Measurements from ENCODE around the gene IFIT2. TPM values are rescaled to one million over a fixed set of nuclear protein-coding genes. Genes with fewer than 3 reads are reported as not detected.
A peak's percentile ranks its signal among the peaks of the same experiment; 100 is the strongest.
"Not testable (repeated sequence)": the region's sequence is repeated elsewhere in the genome, so short reads cannot be mapped to it uniquely, and the experiment has no call there.

The IFIT2 gene
- total RNA-seq, 1 donor from 2014 or later = 2.2 TPM

- DNase-seq (ENCODE audit: low read depth, low spot score) = no peak
Measured at GRCh38 chr10:89307269-89307577, 5.4 kb downstream of the IFIT2 start.

GRCh38 chr10:89308266-89308665 lies 6.4 kb downstream of the IFIT2 start:
- no peak for DNase-seq (ENCODE audit: low read depth, low spot score)

- DNase-seq (ENCODE audit: low read depth, low spot score) = no peak
Measured at GRCh38 chr10:89308736-89309135, 6.9 kb downstream of the IFIT2 start.

- DNase-seq (ENCODE audit: low read depth, low spot score) = no peak
Measured at GRCh38 chr10:89309156-89310055, 7.6 kb downstream of the IFIT2 start.

GRCh38 chr10:89310056-89310893 lies 8.4 kb downstream of the IFIT2 start:
- DNase-seq (ENCODE audit: low read depth, low spot score) = no peak

GRCh38 chr10:89312973-89313372 lies 11.1 kb downstream of the IFIT2 start:
- DNase-seq (ENCODE audit: low read depth, low spot score) = no peak

- DNase-seq (ENCODE audit: low read depth, low spot score) = no peak
Measured at GRCh38 chr10:89314676-89315075, 12.8 kb downstream of the IFIT2 start.

GRCh38 chr10:89318047-89318446 lies 16.2 kb downstream of the IFIT2 start:
- not testable (repeated sequence) for DNase-seq (ENCODE audit: low read depth, low spot score)

- not testable (repeated sequence) for DNase-seq (ENCODE audit: low read depth, low spot score)
Measured at GRCh38 chr10:89325081-89325480, 23.2 kb downstream of the IFIT2 start.

GRCh38 chr10:89325856-89326255 lies 24.0 kb downstream of the IFIT2 start:
- not testable (repeated sequence) for DNase-seq (ENCODE audit: low read depth, low spot score)

GRCh38 chr10:89327803-89328441 lies 26.1 kb downstream of the IFIT2 start, which contains the start of gene IFIT3:
Gene IFIT3 (plus strand): TSS chr10:89327997. CDS start chr10:89328074, 77 bp downstream.
- peak; percentile 84 for DNase-seq (ENCODE audit: low read depth, low spot score)

- DNase-seq (ENCODE audit: low read depth, low spot score) = no peak
Measured at GRCh38 chr10:89329151-89329550, 27.3 kb downstream of the IFIT2 start.

- not testable (repeated sequence) for DNase-seq (ENCODE audit: low read depth, low spot score)
Measured at GRCh38 chr10:89330014-89330413, 28.2 kb downstream of the IFIT2 start.

GRCh38 chr10:89330537-89331212 lies 28.8 kb downstream of the IFIT2 start:
- no peak for DNase-seq (ENCODE audit: low read depth, low spot score)

GRCh38 chr10:89331487-89332122 lies 29.8 kb downstream of the IFIT2 start:
- not testable (repeated sequence) for DNase-seq (ENCODE audit: low read depth, low spot score)

GRCh38 chr10:89332123-89332633 lies 30.3 kb downstream of the IFIT2 start:
- DNase-seq (ENCODE audit: low read depth, low spot score) = no peak

GRCh38 chr10:89335226-89335625 lies 33.4 kb downstream of the IFIT2 start:
- no peak for DNase-seq (ENCODE audit: low read depth, low spot score)

- no peak for DNase-seq (ENCODE audit: low read depth, low spot score)
Measured at GRCh38 chr10:89336241-89336640, 34.4 kb downstream of the IFIT2 start.

GRCh38 chr10:89337484-89337883 lies 35.6 kb downstream of the IFIT2 start:
- no peak for DNase-seq (ENCODE audit: low read depth, low spot score)

GRCh38 chr10:89338713-89339112 lies 36.9 kb downstream of the IFIT2 start:
- no peak for DNase-seq (ENCODE audit: low read depth, low spot score)

GRCh38 chr10:89339875-89340274 lies 38.0 kb downstream of the IFIT2 start:
- no peak for DNase-seq (ENCODE audit: low read depth, low spot score)
